H7 (cell line): ENCODE measurements around the gene KRT25. TPM values are rescaled to one million over a fixed set of nuclear protein-coding genes. Genes with fewer than 3 reads are reported as not detected.
"Not testable (repeated sequence)": the region's sequence is repeated elsewhere in the genome, so short reads cannot be mapped to it uniquely, and the experiment has no call there.

ENCODE experiments used
- DNase-seq: peaks from one replicate; pipeline ENCODE4 v3.0.0; 2012
- H3K27me3 ChIP-seq: 2 replicates; pipeline ENCODE4 v1.6.0; 2011; ENCODE audit warnings: mild to moderate bottlenecking, low read length; ENCODE audit not compliant: control insufficient read depth, insufficient read depth
- H3K36me3 ChIP-seq: replicated peaks from 2 replicates; pipeline ENCODE4 v1.5.1; 2011; ENCODE audit warnings: low read length; ENCODE audit not compliant: control insufficient read depth, insufficient read depth
- H3K4me3 ChIP-seq: 2 replicates; pipeline ENCODE4 v1.5.1; 2011; ENCODE audit warnings: low read depth, mild to moderate bottlenecking, control low read depth, low read length, moderate library complexity; ENCODE audit not compliant: insufficient read depth
- total RNA-seq: library from RNA; depleted of rRNA; stranded (reverse); fragments of >200 nt; shearing (Covaris generic); gene quantifications from 2 replicates; pipeline ENCODE4 v1.2.3, GENCODE V29; 2014

KRT25 gene
- total RNA-seq, 1 experiment from 2014 or later = not detected

DNA sequence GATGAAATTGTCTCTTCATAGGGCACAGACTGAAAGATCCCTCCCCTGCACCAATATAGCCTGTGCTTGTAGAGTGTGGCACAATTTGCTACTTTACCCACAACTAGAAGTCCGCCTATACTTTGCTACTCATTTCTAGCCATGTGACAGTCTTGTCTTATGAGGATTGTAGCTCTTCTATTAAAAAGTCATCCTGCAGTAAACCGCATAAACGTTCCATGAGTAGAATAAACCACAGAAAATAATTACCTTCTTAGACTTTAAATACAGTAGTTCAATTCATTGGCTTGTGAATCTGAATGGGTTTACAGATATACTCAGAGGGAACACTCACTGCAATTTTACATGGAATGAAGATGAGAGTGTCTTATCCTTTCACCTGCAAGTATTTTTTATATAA is 22.8 kb upstream of the KRT25 start:
- Histone ChIP-seq H3K36me3 (no peaks in the 10 kb centered on the region), H3K27me3 (no peaks in the 10 kb centered on the region), H3K4me3 (no peak overlapping the region)
- no peak for DNase-seq

DNA sequence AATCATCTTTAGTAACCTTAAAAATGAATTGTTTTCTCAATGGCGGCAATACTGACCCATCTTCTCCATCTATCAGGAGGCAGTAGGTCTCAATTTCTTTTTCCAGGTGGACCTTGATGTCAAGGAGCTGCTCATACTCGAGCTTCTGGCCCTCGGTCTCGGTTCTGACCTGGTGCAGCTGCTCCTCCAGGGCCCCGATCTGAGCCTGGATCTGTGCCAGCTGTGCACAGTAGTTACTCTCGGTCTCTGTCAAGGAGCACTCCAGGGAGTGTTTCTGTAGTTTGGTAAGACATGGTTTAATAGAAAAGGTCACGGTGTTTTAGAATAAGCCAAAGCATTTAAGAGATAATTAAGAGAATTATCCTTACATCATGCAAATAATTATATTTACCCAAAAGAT is 22.3 kb upstream of the KRT25 start:
- Histone ChIP-seq H3K4me3 (no peak overlapping the region), H3K27me3 (no peaks in the 10 kb centered on the region), H3K36me3 (no peaks in the 10 kb centered on the region)
- no peak for DNase-seq

DNA sequence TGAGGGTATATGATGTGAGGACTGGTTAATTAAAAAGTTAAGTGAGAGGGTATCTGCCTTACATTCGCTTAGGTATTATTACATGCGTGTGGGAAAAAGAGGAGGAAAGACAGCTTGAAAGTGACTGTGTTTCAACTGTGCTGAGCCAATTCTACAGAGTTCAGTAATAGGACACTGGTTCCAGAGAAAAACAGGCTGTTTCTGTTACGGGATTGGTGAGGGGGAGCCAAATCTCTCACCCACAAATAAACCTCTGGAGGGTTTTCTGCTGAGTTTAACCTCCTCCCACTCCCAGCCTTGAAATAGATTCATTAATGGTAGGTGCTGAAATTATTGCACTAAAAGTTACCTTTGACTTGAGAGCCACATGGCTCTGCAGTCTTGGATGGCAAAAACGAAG is 20.8 kb upstream of the KRT25 start:
- Histone ChIP-seq H3K4me3 (no peak overlapping the region), H3K36me3 (no peaks in the 10 kb centered on the region), H3K27me3 (no peaks in the 10 kb centered on the region)
- DNase-seq = no peak

DNA sequence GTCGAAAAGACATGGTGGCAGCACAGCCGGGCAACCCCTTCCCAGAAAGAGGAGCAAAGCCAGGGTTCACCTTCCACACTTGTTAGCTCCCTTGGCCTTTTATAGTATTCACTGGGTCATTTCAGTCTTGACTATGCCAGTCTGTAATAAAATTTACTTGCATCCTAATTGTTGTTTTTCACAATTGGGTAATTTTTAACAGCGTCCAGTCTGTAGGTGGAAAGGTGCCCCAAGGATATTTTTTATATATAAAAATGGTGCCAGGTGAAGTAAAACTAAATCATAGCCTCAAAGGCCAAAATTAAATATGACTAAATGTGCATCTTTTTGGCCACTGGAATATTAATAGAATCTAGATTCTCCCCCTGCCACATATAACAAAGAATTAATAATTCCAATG is 17.0 kb upstream of the KRT25 start, which contains the start of gene KRT26:
TSS of gene KRT26 (minus strand) at position 101 of the 400 bp plus-strand sequence. CDS start at position 13, 88 bp downstream.
- DNase-seq = no peak
- H3K27me3 ChIP-seq = no peaks in the 10 kb centered on the region
- no peaks in the 10 kb centered on the region for H3K36me3 ChIP-seq
- H3K4me3 ChIP-seq = no peak within 1 kb of the TSS

DNA sequence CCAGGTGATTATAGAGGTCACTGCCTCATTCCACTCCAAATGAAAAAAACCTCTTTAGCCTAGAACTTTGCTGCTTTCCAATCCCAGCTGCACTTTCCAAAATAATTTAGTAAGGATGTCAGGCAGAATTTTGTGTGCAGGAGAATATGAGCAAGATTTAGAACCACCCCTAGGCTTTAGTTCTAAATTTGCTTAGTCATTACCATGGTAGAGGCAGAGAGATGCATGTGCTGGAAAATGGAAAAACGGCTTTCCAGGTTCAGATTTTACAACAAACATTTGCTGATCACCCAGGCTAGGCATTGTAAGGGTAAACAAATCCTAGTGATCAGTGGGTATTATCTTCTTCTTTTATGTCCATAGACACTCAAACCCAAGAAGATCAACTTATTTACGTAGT is 10.5 kb upstream of the KRT25 start:
- DNase-seq = no peak
- Histone ChIP-seq H3K36me3 (no peaks in the 10 kb centered on the region), H3K4me3 (no peak overlapping the region), H3K27me3 (no peaks in the 10 kb centered on the region)

DNA sequence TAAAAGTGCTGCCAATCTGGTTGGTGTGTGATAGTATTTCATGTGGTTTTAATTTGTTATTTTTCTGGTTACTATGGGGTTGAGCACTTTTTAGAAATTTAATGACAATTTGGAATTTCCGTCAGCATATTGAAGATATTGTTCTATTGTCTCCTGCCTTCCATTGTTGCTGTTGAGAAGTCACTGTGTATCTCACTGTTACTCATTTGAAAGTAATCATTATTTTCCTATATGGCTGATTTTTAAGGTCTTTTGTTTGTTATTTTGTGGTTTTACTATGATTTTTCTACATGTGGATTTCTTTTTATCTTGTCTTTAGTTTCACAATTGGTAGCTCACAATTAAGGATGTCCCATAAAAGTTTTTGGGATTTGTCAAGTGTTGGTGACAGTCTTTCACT is 8.6 kb upstream of the KRT25 start:
- no peaks in the 10 kb centered on the region for H3K27me3 ChIP-seq
- H3K4me3 ChIP-seq = no peak overlapping the region
- DNase-seq = no peak
- H3K36me3 ChIP-seq = no peaks in the 10 kb centered on the region

DNA sequence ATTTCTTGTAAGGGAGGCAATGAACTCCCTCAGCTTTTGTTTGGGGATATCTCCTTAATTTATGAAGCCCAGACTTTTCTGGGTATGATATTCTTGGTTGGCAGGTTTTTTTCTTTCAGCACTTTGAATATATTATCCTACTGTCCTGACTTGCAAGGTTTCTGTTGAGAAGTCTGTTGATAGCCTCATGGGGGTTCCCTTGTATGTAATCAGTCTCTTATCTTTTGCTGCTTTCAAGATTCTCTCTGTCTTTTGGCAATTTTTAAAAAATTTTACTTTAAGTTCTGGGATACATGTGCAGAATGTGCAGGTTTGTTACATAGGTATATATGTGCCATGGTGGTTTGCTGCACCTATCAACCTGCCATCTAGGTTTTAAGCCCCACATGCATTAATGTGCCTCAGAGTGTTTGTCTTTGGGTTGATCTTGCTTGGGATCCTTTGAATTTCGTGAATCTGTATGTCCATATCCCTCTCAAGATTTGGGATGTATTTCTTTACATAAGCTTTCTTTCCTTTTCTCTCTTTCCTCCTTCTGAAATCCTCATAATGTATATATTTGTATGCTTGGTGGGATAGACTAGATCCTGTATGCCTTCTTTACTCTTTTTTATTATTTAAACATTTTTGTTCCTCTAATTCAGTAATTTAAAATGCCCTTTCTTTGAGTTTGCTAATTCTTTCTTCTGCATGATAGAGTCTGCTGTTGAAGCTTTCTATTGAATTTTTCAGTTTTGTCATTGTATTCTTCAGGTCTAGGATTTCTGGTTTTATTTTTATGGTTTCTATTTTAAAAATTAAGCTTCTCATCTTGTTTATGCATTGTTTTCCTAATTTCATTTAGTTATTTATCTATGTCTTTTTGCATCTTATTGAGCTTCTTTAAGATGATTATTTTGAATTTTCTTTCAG is 5.2 kb upstream of the KRT25 start:
- H3K36me3 ChIP-seq = no peaks in the 10 kb centered on the region
- no peaks in the 10 kb centered on the region for H3K27me3 ChIP-seq
- no peak for DNase-seq
- H3K4me3 ChIP-seq = no peak overlapping the region

DNA sequence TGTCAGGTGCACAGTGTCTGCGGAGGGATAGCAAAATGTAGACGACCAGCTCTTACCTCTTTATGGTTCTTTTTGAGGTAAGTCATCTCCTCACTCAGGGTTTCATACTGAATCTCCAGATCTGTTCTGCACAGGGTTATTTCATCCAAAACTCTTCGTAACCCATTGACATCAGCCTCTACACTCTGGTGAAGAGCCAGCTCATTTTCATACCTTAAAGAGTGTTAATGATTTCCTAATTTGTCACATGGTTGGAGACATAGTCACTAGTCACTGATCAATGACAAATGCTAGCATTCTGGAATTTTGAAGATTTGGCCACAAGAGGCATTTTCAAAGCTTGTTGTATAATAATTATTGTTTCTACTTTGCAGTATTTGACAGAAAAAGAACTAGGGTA is 1.3 kb downstream of the KRT25 start:
- Histone ChIP-seq H3K4me3 (no peak overlapping the region), H3K27me3 (no peaks in the 10 kb centered on the region), H3K36me3 (no peaks in the 10 kb centered on the region)
- no peak for DNase-seq

DNA sequence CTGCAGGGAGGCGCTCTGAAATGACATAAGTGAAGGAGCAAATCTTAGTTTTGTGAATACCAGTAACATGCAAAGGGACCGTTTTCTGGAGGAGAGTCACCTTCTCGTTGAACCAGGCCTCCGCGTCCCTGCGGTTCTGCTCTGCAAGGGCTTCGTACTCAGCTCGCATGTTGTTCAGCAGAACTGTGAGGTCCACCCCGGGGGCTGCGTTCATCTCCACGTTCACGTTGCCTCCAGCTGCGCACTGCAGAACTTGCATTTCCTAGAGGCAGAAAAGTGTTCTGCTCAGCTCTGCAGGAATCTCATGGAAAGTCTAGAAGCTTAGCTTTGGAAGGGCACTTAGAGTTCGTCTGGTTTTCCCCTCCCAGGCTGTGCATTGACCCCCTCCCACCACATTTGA is 4.1 kb downstream of the KRT25 start:
- no peak overlapping the region for H3K4me3 ChIP-seq
- H3K36me3 ChIP-seq = no peaks in the 10 kb centered on the region
- no peak for DNase-seq
- no peaks in the 10 kb centered on the region for H3K27me3 ChIP-seq

DNA sequence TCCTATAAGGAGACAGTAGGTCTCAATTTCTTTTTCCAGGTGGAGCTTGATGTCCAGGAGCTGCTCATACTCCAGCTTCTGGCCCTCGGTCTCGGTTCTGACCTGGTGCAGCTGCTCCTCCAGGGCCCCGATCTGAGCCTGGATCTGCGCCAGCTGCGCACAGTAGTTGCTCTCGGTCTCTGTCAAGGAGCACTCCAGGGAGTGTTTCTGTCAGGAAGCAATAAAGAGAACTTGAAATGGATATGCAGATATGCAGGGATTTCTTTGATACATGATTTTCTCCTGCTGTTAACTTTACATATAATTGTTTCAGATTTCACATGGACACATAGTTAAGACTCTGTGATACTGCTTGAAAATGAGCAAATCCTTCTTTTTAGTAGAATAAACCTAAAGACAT is 4.7 kb downstream of the KRT25 start:
- no peak for DNase-seq
- H3K36me3 ChIP-seq = no peaks in the 10 kb centered on the region
- H3K4me3 ChIP-seq = no peak overlapping the region
- no peaks in the 10 kb centered on the region for H3K27me3 ChIP-seq

DNA sequence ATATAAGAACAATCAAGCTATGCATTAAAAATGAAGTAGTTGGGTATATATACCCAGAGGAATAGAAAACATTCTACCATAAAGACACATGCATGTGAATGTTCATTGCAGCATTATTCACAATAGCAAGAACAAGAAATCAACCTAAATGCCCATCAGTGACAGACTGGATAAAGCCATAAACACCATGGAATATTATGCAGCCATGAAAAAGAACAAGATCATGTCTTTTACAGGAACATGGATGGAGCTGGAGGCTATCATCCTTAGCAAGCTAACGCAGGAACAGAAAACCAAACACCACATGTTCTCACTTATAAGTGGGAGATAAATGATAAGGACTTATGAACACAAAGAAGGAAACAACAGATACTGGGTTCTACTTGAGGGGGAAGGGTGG is 6.5 kb downstream of the KRT25 start:
- not testable (repeated sequence) for H3K27me3 ChIP-seq, DNase-seq, H3K36me3 ChIP-seq, H3K4me3 ChIP-seq

DNA sequence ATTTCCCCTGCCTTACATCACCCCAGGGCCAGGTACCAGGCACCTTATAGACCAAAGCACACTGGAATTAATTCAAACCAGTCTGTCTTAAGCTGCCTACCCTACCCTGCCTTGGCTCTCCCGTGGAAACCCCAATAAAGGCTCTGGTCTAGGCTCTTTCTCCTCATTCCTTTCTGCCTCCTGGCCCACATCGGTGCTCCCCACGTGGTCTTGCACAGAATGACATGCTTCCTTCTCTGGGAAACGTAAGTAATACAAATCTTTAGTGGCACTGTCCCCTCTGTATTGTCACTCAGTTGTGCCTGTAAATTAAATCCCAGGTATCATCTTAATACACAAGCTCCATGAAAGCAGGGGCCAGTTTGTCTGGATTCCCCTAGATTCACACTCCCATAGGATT is 16.6 kb downstream of the KRT25 start:
- Histone ChIP-seq H3K36me3 (no peaks in the 10 kb centered on the region), H3K27me3 (no peaks in the 10 kb centered on the region), H3K4me3 (no peak overlapping the region)
- no peak for DNase-seq

DNA sequence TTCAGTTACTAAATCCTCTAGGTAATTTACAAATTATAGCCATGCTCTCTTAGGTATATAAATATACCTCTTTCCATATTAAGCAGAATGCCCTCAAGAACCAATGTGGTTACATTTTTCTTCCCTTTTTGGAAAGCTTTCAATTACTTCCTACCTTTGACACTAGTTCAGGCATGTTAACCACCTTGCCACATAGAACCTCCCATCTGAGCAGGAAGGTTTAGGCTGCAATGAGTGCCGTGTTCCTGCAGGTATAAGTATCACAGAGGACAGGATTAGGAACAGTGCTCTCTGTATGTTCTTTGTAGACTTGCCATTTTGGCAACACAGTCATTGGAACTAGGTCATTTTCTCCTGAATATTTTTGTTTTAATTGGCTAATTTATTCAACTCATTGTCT is 20.1 kb downstream of the KRT25 start:
- H3K27me3 ChIP-seq = no peaks in the 10 kb centered on the region

DNA sequence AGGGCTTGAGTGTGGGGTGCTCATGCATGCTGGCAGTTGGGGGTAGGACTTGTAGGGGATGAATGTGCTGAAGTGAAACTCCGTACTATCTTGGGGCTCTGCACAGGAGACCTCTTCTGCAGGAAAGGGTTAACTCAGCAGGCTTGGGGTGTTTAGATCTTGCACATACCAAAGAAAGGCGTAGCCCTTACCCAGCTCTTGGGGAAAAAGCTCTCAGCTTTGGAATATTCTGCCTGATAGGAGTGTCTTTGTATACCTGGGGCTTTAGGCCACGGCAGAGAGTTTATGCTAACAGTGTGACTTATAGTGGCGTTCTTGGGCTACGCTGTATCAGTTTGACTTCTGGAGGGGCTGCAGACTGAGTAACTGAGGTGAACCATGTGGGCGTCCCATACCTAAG is 21.1 kb downstream of the KRT25 start:
- Histone ChIP-seq H3K4me3 (no peak overlapping the region), H3K27me3 (no peaks in the 10 kb centered on the region), H3K36me3 (no peaks in the 10 kb centered on the region)
- DNase-seq = no peak

More for the DNA sequence above, 20.1 kb downstream of the KRT25 start:
- Histone ChIP-seq H3K36me3 (no peaks in the 10 kb centered on the region), H3K4me3 (no peak overlapping the region)
- no peak for DNase-seq

DNA sequence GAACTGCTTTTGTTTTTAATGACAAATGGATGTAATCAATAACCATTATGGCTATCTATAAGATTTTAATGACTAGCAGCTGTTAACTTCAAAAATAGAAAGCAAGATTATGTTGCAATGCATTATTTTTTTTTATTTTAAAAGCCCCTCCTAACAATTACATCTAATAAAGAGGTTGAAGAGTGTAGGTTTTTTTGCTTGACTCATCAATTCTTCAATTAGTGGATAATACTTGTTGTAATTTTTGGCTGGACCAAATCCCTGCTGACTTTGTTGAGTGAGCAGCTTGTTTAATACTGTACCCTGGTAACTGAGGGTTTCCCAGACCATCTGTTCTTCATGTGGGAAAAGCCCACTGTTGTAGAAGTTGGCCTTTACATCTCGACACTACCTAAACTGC is 24.2 kb downstream of the KRT25 start:
- no peak for DNase-seq
- H3K4me3 ChIP-seq = no peak overlapping the region
- no peaks in the 10 kb centered on the region for H3K36me3 ChIP-seq
- H3K27me3 ChIP-seq = no peaks in the 10 kb centered on the region
